GM19468 (cell line): ENCODE data around the gene RSPO4.

Source experiments
- ATAC-seq: cut with Tn5 transposase; IDR thresholded peaks from one replicate; pipeline ENCODE4 v1.9.1; 2021; ENCODE audit warnings: mild to moderate bottlenecking, moderate library complexity, moderate number of reproducible peaks; ENCODE audit not compliant: unreplicated experiment; ENCODE audit errors: extremely low read depth

The RSPO4 gene

DNA sequence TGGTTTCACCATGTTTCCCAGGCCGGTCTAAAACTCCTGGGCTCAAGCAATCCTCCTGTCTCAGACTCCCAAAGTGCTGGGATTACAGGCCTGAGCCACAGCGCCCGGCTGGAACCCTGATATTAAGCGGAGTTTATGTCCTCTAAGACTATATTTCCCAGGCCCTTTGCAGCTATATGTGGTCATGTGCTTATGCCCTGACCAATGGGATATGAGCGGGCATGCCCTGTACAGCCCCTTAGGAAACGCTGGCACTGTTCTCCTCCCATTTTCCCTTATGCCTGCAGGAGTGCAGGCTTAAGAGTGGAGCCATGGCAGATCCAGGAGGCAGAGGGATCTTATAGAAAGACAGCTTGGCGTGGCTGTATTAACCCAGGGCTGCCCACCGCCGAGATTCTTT lies 29.9 kb downstream of the RSPO4 start:
- no peak for ATAC-seq

DNA sequence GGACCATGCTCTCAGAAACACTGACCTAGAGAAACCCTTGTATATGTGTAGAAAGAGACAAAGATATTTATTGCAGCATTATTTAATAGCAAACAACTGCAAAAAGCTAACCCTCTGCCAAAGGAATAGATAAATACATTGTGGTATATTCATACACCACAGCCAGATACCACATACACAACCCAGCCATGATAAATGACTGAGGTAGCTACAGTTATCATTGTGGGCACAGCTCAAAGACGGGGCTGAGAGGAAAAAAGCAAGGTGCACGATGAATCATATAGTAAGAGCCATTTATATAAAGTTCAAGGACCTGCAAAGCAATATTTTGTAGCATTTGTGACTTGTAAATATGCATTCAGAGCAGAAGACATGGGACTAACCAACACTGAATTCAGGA lies 30.8 kb downstream of the RSPO4 start:
- no peak for ATAC-seq

DNA sequence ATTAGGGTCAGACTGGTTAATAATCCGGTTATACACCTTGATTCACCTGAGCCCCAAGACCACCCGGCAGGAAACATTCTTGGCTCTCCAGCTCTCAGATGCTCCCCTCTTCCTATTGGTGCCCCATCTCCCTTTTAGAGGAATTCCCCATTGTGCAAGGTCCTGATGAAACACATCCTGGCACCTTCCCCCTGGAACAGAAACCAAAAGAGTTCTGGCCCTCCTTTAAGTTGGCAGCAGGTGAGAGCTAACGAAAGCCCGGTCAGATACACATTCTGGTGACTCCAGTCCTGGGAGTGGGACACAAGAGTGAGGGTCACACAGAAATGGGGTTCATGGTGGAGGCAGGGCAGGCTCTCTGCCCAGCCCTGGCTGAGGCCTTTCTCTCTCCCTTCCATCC lies 32.2 kb downstream of the RSPO4 start:
- ATAC-seq, result no peak

DNA sequence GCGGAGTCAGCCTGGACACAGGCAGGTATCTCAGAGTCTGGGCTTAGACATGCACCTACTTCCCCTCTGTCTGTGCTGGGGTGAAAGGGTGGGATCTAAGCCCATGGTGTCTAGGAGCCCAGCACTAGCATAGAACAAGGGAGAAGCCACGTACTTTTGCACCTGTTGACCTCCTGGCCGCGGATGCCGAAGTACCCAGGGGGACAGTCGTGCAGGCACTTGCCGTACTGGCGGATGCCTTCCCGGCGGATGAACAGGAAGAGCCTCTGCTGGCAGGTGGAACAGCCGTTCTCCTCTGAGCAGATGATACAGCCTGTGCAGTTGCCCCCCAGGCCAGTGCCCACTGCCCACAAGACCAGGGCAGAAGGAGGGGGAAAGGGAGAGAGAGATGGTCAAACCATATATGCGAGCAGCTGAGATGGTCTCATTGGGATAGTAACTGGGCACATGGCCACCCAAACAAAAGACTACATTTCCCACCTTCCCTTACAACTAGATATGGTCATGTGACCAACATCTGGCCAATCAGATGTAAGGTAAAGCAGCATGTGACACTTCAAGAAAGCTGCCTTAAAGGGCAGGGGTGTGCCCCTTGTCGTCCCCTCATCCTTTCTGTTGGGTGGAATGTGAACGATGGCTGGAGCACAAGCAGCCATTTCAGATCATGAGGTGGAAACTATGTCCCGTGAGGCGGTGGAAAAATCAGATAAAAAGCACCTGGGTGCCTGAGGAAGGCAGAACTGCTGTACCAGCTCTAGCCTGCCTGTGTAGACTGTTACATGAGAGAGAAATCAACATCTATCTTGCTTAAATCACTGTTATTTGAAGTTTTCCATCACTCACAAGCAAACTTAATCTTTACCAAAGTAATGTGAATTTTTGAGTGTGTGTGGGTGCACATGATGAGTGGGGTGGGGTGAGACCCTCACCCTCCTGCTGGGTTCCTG lies 34.0 kb downstream of the RSPO4 start:
- ATAC-seq, result no peak

DNA sequence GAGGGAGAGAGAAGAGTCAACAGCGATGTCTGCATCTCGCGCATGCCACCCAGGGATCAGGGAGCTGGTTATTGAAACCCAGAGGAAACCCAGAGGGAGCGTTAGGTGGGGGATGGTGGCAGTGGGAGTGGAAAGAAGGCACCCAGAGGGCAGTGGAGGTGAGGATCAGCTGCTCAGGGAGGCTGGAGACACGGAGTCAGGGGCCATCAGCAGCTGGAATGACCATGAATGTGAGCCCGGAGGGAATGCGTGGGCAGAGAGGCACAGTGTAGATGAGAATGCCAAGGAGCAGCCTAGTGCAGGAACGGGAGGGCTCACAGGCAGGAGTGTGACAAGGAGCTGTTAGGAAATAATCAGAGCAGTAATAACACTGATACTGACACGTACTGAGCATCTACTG lies 36.2 kb downstream of the RSPO4 start:
- no peak for ATAC-seq

DNA sequence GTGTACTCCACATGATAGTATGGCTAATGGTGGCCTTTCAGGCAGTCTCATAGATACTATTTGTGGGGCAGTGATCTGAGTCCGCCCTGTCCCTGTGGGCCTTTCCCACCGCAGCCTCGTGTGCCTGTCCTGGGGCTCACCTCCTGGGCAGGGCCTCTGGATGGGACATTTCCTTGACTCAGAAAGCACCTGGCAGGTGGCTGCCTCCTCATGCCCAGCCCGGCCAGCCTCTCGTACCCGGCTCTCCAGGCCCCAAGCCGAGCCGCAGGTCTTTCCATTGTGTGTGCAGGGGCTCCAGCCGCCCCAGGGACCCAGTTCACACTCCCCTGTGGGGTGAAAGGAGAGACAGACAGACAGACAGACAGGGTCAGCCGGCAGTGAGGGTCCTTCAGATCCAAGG lies 38.3 kb downstream of the RSPO4 start:
- ATAC-seq, result no peak

DNA sequence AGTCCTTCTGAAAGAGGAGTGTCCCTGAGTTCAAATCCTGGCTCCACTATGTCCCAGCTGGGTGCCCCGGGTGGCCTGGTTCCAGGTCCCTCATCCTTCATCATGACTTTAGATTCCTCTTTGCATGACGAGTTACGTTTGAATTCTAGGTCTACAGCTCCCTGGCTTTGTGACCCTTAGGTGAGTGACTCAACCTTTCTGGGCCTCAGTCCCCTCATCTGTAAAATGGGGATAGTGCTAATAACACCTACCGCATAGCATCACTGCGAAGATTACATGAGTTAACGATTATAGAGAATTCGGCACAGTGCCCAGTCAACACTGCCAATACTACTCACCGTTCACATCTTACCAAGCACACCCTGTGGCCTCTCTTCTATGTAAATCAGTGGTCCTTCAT lies 39.4 kb downstream of the RSPO4 start:
- ATAC-seq, result no peak

DNA sequence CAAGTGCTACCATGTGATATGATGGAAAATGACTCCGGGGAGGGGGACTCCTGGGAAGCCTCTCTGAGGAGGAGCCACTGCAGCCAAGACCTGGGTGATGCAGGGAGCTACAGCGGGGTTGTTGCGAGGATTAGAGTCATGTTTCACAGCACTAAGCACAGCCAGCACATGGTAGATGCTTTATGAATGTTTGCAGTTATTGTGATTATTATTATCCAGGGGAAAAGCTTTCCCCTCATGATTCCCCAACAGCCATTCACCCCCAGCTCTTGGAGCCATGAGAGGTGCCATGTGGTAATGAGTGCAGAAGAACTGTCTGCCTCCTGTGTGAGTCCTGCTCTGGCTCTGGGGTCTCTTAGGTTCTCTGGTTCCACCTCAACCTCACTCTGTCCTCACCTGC lies 39.9 kb downstream of the RSPO4 start:
- no peak for ATAC-seq

DNA sequence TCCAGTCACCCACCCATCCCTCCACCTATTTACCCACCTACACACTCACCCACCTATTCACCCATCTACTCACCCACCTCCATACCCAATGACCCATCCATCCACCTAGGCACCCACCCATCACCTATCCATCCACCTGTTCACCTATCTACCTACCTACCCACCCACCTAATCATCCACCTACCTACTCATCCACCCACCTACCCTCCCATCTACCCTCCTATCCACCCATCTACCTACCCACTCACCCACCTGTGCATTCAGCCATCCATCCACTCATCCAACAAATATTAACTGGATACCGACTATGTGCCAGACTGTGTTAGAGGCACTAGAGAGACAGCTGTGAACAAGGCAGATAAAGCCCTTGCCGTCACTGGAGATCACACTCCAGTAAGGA lies 40.3 kb downstream of the RSPO4 start:
- no peak for ATAC-seq

DNA sequence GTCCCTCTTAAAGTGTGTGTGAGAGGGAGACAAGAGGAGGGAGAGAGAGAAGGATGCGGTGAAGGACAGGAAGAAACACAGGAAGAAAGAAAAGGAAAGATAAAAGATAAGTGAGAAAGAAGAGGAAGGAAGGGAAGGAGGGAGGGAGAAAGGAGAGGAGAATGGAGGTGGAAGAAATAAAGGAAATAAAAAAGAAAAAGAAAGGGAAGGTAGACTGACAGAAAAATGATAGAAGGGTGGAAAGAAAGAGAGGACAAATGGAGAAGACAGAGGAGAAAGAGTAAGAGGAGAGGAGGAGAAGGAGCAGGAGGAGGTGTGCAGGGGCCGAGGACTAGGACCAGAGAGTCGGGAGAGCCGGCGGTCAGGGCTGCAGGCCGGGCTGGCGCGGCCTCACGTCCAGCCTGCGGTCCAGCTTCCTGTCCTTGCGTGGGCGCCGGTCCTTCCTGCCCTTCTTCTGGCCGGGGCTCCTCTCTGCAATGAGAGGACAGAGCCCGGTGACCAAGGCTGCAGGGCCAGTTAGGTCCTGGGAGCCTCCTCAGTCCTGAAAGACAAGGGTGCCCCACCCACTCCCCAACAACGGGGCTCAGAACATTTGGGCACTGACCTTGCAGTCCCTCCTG lies 42.0 kb downstream of the RSPO4 start:
- no peak for ATAC-seq

DNA sequence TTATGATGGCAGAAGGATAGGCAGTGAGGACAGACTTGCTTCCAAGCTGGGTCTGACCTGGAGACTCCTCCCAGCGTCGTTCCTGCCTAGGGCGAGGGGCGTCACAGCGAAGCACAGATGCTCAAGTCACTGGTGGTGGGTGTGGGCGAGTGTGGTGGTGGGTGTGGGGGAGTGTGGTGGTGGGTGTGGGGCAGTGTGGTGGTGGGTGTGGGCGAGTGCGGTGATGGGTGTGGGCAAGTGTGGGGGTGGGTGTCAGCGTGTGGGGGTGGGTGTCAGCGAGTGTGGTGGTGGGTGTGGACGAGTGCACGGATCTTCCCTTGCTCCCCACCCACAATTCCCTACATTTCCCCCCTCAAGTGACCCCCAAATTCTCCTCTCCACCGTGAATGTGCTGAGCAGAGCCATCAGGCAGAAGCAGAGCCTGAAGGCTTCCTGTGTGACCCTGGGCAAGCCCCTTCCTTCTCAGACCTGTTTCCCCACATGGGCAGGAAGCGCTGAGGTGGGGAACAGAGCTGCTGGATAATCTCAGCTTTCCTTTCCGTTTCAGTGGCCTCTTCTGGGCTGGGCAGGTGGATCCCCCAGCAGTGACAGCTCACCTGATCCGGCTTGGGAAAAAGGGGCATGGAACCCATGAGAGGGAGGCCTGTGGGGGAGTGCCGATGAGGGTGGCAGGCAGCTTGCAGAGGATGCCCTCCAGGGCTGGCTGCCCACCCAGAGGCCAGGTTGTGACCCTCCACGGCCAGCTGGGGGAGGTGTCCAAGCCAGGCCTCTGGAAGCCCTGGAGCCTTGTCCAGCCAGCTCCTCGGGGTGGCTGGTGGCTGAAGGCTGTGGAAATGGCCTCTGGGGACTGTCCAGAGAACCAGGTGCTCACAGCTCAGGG lies 42.9 kb downstream of the RSPO4 start:
- no peak for ATAC-seq

DNA sequence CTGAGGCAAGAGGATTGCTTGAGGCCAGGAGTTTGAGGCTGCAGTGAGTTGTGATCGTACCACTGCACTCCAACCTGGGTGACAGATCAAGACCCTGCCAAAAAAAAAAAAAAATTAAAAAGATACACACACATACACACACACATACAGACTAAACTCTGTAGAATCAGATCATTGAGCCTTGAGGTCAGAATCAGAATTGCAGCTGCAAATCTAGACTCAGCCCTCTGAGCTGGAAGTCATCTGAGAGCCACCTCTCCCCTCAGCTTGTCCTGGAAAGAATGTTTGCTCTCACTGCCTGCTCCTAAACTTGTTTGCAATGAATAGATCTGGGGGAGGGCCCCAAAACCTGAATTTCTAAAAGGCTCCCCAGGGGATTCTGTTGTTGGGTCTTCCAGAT lies 44.6 kb downstream of the RSPO4 start:
- no peak for ATAC-seq

DNA sequence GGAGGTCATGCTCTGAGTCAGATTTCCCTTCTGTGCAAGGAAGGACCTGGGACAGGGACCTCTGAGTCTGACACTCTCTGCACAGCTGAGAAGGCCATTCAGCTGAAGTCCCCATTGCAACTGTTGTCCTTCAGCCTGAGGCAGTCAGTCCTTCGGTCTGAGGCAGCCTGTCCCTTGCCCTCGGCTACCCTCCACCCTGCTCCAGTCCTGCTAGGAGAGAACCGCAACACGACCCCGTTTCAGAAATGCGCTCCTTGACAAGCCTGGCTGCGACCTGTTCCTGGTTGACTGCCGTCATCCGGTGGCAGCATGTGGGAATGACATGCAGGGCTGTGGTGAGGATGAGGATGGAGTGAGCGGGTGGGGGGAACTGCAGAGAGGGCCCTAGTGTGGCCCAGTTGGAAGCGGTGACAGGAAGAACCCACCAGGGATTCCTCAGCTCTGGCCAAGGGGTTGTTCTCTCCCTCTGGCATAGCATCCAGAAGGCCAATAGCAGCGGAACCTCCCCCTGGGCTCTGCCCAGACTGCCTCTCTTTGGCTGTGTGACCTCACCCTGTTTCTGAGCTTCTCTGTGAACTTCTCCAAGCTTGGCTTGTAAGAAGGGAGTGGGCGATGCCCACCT lies 45.7 kb downstream of the RSPO4 start:
- no peak for ATAC-seq

DNA sequence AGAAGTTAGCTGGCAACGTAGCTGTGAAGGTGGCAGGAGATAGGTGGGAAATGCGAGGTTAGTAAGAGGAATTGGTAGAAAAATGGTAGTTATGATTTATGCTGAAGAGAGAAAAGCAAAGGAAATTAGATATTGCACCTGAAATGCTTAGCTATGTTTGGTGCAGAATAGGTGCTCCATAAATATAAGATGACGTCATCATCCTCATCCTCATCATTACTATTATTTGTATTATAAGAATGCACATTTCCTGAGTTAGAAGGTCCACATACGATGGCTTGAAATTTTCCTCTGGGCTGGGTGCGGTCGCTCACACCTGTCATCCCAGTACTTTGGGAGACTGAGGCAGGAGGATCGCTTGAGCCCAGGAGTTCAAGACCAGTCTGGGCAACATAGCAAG lies 46.5 kb downstream of the RSPO4 start:
- no peak for ATAC-seq

DNA sequence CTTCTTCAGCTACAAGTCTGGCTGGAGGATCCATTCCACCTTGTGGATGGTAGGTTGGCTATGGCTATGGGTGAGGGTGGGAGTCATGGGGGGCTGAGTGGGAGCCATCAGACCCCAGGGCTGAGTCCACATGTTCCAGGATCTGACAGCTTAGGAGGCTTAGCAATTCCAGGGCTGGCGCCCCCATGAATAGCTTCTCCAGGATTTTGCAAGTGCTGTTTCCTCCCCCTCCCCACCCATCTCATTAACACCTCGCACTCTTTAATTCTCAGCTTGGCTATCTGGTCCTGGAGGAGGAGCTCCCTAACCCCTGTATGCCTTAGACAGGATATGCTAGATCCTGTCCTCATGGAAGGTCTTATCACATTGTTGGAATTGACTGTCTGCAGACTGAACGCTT lies 47.0 kb downstream of the RSPO4 start:
- no peak for ATAC-seq

DNA sequence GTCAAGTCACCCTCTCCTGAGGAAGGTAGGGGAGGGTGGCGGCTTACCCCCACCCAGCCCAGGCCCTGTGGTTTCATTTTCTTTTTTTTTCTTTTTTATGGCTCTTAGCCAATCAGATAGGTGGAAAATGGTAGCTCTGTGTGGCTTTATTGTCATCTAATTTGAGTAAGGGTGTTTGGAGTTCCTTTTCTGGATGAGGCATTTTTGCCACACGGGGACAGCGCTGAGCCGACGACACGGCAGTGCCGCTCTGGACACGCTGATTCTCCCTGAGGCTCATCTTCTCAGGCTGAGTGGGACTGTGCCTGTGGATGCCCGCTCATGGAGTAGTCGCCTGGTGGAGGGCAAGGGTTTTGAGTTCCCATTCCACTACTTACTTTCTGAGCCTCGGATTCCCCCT lies 48.4 kb downstream of the RSPO4 start:
- ATAC-seq, result no peak

DNA sequence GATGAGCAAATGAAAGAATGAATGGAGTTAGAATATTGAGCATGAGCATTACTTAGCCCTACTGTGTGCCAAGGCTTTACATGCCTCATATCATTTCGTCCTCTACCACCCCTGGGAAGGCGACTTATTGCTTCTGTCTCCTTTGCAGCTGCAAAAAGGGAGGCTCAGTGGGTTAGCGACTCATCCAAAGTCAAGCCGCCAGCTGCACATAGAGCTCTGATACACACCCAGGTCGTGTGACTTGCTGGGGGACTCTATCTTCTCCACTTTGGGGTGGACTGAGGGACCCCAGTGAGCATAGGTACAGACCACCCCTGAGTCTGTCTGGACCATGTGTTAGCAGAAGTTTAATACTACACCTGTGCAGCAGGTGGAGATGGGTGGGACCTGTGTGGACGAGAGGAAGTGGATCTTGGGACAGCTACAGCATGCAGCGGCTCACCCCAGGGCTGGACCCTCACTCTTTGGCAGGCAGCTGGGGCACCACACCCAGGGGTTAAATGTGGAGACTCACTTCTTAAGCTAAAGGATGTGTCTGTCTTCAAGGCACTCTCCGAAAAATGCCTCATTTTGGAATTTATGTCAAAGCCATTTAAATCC lies 49.8 kb downstream of the RSPO4 start:
- no peak for ATAC-seq

DNA sequence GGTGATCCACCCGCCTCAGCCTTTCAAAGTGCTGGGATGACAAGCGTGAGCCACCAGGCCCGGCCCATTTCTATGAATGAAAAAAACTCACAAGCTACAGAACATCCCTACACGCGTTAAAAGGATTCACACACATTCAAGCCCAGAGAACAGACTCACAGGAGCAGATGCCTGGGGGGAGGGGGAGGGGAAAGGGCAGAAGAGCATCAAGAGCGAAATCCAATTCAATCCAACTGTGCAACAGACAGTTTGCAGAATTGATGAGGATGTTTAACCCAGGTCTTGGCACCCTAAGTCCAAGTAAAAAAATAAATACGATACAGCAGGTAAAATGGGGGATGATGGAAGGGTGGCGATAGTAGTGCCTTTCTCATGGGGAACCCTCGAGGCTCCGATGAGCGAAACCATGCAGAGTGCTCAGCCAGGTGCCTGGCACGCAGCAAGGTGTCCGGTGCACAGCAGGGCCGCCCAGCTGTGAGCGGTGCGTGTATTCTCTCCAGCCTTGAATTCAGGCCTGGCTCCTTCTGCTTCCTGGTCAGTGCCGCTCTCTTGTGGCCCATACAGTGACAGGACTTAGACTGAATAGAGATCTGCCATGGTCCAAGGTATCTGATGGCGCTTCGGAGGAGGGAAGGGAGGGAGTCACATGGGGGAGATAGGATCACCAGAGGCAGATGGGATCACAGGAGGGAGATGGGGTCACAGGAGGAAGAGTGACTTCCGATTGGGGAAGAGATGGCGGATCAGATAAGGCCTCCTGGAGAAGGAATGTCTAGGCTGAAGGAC lies 50.5 kb downstream of the RSPO4 start:
- no peak for ATAC-seq

DNA sequence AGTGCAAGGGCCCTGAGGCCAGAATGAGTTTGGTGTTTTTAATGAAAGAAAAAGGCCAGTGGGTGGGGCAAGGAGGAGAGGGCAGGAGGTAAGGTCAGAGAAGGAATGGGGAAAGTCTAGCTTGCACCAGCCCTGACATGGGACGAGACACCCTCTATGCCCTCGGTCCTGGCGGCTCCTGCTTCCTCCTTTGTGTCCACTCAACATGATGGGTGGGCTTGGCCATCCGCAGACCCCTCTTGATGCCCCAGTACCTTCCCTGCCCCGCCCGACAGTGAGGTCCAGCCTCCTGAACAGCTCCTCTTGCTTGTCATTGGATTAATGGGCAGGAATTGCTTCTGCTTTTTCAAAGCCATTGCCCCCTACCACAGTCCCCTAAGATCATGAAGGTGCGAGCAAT lies 52.4 kb downstream of the RSPO4 start:
- ATAC-seq, result no peak
